Vagina (tissue), 2 donors: ENCODE data around the gene HTR1E.

ENCODE experiments used
- CTCF ChIP-seq, 3 experiments: fragments of 450-650 bp in 2 of 3; fragments of 200-600 bp in 1 of 3; sonication (generic) in 1 of 3; IDR thresholded peaks; one replicate each; pipeline ENCODE4 v1.5.1; 2017 to 2019; ENCODE audit warnings: antibody characterized with exemption in 3 of 3, mild to moderate bottlenecking in 2 of 3, moderate library complexity in 2 of 3
- POLR2A ChIP-seq, 2 donors: fragments of 450-650 bp; IDR thresholded peaks; one replicate each; pipeline ENCODE4 v1.6.1; 2017; ENCODE audit warnings: antibody characterized with exemption in 2 of 2, mild to moderate bottlenecking in 2 of 2, moderate library complexity in 2 of 2
- POLR2AphosphoS5 ChIP-seq, 2 donors: sonication (generic); formaldehyde crosslinking; IDR thresholded peaks; one replicate each; pipeline ENCODE4 v1.9.0; 2017; ENCODE audit warnings: antibody characterized with exemption in 2 of 2, mild to moderate bottlenecking in 2 of 2, low read depth in 1 of 2; ENCODE audit not compliant: insufficient read depth in 1 of 2

- TF ChIP-seq CTCF (IDR thresholded peaks at IDR 0.05) (no peak), POLR2AphosphoS5 (IDR thresholded peaks at IDR 0.05; ENCODE audit: insufficient read depth in 1 of 2, low read depth in 1 of 2) (no peak), POLR2A (IDR thresholded peaks at IDR 0.05) (no peak)
These were observed 23.5 kb upstream of the HTR1E start for GRCh38 chr6:86913795-86914194.
